ENCODE results near the gene SPAG8. TPM values are rescaled to one million over a fixed set of nuclear protein-coding genes. Genes with fewer than 3 reads are reported as not detected.

The SPAG8 gene
- total and polyA plus RNA-seq, 9 of the 15 experiments (the other 6 are each of a cell fraction or from before 2014, with no cell fraction given): 0.03 to 0.47 (median 0.21) TPM

GRCh38 chr9:35834260-35835215 lies 22.5 kb upstream of the SPAG8 start (continued):
- TF ChIP-seq SAFB2 (IDR thresholded peaks at IDR 0.05; ENCODE audit: borderline replicate concordance, low read depth, low read length, severe bottlenecking) (no peak), PTRF (tag; IDR thresholded peaks at IDR 0.05) (no peak), CREB3 (tag; conservative IDR thresholded peaks at IDR 0.05; ENCODE audit: low read depth) (no peak), SMARCE1 (IDR thresholded peaks at IDR 0.05) (no peak), CCAR2 (IDR thresholded peaks at IDR 0.05; ENCODE audit: low read depth, low read length) (no peak), HNRNPL (IDR thresholded peaks at IDR 0.05; ENCODE audit: low read depth, low read length) (no peak), SMAD2 (IDR thresholded peaks at IDR 0.05; ENCODE audit: low read depth, low read length) (no peak), CTBP1 (IDR thresholded peaks at IDR 0.05; ENCODE audit: borderline replicate concordance) (no peak), TOE1 (IDR thresholded peaks at IDR 0.05; ENCODE audit: borderline replicate concordance) (peak; percentile 66; the same call in 1 of the 2 replicates), TOE1 (CRISPR knock-in tag; IDR thresholded peaks at IDR 0.05; ENCODE audit: borderline replicate concordance, low read depth) (no peak), MED1 (CRISPR knock-in tag; IDR thresholded peaks at IDR 0.05; ENCODE audit: borderline replicate concordance) (no peak), PREB (CRISPR knock-in tag; IDR thresholded peaks at IDR 0.05) (no peak)
- TF ChIP-seq, protein P1, sequence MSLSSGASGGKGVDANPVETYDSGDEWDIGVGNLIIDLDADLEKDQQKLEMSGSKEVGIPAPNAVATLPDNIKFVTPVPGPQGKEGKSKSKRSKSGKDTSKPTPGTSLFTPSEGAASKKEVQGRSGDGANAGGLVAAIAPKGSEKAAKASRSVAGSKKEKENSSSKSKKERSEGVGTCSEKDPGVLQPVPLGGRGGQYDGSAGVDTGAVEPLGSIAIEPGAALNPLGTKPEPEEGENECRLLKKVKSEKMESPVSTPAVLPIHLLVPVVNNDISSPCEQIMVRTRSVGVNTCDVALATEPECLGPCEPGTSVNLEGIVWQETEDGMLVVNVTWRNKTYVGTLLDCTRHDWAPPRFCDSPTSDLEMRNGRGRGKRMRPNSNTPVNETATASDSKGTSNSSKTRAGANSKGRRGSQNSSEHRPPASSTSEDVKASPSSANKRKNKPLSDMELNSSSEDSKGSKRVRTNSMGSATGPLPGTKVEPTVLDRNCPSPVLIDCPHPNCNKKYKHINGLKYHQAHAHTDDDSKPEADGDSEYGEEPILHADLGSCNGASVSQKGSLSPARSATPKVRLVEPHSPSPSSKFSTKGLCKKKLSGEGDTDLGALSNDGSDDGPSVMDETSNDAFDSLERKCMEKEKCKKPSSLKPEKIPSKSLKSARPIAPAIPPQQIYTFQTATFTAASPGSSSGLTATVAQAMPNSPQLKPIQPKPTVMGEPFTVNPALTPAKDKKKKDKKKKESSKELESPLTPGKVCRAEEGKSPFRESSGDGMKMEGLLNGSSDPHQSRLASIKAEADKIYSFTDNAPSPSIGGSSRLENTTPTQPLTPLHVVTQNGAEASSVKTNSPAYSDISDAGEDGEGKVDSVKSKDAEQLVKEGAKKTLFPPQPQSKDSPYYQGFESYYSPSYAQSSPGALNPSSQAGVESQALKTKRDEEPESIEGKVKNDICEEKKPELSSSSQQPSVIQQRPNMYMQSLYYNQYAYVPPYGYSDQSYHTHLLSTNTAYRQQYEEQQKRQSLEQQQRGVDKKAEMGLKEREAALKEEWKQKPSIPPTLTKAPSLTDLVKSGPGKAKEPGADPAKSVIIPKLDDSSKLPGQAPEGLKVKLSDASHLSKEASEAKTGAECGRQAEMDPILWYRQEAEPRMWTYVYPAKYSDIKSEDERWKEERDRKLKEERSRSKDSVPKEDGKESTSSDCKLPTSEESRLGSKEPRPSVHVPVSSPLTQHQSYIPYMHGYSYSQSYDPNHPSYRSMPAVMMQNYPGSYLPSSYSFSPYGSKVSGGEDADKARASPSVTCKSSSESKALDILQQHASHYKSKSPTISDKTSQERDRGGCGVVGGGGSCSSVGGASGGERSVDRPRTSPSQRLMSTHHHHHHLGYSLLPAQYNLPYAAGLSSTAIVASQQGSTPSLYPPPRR (CRISPR knock-in tag; IDR thresholded peaks at IDR 0.05; ENCODE audit: borderline replicate concordance): no peak
- TF ChIP-seq, protein P2, sequence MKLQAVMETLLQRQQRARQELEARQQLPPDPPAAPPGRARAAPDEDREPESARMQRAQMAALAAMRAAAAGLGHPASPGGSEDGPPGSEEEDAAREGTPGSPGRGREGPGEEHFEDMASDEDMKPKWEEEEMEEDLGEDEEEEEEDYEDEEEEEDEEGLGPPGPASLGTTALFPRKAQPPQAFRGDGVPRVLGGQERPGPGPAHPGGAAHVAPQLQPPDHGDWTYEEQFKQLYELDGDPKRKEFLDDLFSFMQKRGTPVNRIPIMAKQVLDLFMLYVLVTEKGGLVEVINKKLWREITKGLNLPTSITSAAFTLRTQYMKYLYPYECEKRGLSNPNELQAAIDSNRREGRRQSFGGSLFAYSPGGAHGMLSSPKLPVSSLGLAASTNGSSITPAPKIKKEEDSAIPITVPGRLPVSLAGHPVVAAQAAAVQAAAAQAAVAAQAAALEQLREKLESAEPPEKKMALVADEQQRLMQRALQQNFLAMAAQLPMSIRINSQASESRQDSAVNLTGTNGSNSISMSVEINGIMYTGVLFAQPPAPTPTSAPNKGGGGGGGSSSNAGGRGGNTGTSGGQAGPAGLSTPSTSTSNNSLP (IDR thresholded peaks at IDR 0.05; ENCODE audit: borderline replicate concordance, low read depth, low read length): no peak
- TF ChIP-seq, protein P3, sequence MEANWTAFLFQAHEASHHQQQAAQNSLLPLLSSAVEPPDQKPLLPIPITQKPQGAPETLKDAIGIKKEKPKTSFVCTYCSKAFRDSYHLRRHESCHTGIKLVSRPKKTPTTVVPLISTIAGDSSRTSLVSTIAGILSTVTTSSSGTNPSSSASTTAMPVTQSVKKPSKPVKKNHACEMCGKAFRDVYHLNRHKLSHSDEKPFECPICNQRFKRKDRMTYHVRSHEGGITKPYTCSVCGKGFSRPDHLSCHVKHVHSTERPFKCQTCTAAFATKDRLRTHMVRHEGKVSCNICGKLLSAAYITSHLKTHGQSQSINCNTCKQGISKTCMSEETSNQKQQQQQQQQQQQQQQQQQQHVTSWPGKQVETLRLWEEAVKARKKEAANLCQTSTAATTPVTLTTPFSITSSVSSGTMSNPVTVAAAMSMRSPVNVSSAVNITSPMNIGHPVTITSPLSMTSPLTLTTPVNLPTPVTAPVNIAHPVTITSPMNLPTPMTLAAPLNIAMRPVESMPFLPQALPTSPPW (CRISPR knock-in tag; IDR thresholded peaks at IDR 0.05): no peak

All from K562 (cell line).